T-helper 9 cell (primary cell): ENCODE measurements around the gene MIEF2.

ENCODE experiments used
- DNase-seq: peaks from one replicate; pipeline ENCODE4 v3.0.0-alpha.2; 2020

MIEF2 gene

GRCh38 chr17:18235743-18236256 is 24.7 kb upstream of the MIEF2 start:
- no peak for DNase-seq

GRCh38 chr17:18236494-18236893 is 24.0 kb upstream of the MIEF2 start:
- DNase-seq: no peak

DNA sequence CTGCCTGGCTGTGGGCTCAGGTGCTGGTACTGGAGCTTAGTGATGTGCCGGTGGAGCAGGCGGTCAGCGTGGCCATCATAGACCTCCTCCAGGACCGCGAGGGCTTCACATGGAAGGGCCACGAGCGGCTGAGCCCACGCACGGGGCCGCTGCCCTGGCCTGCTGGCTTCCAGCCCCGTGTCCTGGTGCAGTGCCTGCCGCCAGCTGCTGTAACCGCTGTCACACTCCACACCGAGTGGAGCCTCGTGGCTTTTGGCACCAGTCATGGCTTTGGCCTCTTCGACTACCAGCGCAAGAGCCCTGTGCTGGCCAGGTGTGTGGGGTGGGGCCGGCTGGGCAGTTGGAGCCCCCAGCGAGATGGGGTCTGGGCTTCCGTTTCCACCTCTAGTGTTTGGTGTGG is 23.0 kb upstream of the MIEF2 start:
- DNase-seq: no peak

DNA sequence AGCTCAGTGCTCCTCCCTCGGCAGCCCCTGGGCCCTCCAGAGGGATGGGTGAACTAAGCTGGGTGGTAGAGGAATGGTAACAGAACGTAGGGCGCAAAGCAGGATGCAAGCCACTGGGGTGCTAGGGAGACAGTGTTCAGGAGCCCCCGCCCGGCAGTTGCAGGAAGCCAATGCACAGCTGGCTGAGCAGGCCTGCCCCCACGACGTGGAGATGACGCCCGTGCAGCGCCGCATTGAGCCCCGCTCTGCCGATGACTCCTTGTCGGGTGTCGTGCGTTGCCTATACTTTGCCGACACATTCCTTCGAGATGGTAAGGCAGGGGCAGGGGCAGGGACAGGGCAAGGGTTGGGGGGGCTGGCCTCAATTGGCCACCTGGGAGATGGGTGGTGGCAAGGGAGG is 22.2 kb upstream of the MIEF2 start:
- DNase-seq: no peak

- DNase-seq: no peak
Observed at GRCh38 chr17:18240449-18240848, 20.0 kb upstream of the MIEF2 start.

DNA sequence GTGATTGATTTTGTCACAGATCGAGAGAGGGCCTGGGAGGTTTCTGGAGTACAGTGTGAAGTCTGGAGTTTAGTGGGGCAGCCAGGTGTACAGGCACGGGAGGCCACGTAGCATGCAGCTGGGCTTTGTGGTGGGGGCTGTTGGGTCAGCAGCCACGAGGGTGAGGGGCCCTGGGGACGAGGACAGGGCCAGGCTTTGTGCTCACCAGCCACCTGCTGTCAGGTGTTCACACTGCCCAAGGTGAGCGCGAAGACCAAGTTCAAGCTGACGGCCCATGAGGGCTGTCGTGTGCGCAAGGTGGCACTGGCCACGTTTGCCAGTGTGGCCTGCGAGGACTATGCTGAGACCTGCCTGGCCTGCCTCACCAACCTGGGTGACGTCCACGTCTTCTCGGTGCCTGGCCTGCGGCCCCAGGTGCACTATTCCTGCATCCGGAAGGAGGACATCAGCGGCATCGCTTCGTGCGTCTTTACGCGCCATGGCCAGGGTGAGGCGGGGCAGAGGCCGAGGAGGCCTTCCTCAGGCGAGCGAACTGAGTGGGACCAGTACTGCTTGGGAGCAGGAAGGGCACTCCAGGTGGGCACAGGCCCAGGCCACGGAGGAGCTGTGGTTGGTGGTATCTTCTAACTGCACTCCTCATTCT is 19.1 kb upstream of the MIEF2 start:
- DNase-seq: no peak

GRCh38 chr17:18245038-18245776 is 15.3 kb upstream of the MIEF2 start:
- DNase-seq: no peak

- DNase-seq: no peak
Observed at GRCh38 chr17:18246109-18246725, 14.2 kb upstream of the MIEF2 start.

DNA sequence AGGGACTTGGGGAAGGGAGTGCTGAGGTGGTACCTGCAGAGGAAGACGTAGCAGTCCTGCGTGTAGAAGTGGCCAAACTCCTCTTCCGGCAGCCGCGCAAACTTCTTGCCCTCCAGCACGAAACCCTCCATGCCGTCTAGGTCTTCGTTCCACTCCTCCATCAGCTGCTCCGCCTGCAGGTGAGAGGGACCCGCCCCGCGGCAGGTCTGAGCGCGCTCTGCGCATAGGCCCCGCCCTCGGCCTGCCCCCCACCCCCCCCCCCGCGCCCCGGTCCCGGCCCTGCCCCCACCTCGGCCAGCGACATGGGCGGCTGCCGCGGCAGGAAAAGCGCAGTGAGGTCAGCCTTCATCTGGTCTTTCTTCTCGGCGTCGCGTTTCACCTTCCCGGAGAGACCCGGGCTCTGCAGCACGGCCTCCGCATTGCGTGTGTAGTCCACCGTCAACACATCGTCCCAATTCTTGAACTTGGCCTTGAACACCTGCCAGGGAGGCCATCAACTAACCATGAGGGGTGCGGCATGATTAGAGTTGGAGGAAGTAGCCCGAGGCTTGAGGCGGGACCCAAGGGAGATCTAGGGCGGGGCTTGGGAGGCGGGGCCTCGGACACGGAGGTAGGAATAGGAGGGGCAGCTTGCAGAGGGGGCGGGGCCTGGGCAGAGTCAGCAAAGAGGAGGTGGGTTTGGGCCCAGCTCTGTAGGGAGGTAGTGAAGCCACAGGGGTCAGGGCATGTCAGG is 13.4 kb upstream of the MIEF2 start:
- DNase-seq: no peak

- DNase-seq: no peak
Observed at GRCh38 chr17:18247613-18248001, 12.9 kb upstream of the MIEF2 start.

- peak; percentile 50 for DNase-seq
Observed at GRCh38 chr17:18248300-18248731, 12.1 kb upstream of the MIEF2 start.

DNA sequence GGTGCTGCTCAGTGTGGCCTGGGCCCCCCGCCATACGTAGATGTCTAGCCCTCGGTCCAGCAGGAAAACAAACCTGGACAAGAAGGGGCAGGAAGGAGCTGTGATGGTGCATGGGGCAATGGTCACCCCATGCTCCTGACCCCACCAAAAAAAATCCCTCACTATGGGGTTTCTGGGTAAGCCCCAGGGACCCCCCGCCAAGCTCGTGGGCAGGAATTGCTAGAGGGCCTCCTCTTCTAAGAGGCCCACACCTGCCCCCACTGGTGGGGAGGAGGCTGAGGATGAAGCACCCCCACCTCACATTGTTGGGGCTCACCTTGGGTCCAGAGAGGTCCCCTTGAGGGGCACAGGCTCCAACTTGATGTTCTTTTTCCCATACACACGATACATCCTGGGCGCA is 11.7 kb upstream of the MIEF2 start:
- no peak for DNase-seq

- DNase-seq: no peak
Observed at GRCh38 chr17:18250259-18250658, 10.2 kb upstream of the MIEF2 start.

GRCh38 chr17:18250708-18251107 is 9.8 kb upstream of the MIEF2 start:
- DNase-seq: no peak

- no peak for DNase-seq
Observed at GRCh38 chr17:18251204-18251603, 9.3 kb upstream of the MIEF2 start.

DNA sequence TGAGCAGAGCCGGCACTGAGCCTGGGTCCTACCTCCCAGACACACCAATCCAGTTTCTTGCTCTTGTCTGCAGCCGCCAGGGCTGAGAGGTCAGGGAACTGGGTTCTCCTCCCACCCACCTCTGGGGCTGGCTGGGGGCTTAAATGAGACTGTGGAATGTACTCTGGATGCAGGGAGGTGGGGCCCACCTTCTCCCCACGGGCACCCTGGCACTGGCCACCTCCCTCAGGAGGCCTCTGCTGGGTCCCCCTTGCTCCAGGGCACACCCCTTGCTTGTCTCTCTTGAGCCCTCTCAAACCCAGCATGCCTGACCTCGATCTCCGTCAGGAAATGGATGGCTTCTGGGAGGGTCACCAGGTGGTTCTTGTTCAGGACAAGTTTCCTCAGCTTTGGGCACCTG is 8.3 kb upstream of the MIEF2 start:
- DNase-seq: no peak

DNA sequence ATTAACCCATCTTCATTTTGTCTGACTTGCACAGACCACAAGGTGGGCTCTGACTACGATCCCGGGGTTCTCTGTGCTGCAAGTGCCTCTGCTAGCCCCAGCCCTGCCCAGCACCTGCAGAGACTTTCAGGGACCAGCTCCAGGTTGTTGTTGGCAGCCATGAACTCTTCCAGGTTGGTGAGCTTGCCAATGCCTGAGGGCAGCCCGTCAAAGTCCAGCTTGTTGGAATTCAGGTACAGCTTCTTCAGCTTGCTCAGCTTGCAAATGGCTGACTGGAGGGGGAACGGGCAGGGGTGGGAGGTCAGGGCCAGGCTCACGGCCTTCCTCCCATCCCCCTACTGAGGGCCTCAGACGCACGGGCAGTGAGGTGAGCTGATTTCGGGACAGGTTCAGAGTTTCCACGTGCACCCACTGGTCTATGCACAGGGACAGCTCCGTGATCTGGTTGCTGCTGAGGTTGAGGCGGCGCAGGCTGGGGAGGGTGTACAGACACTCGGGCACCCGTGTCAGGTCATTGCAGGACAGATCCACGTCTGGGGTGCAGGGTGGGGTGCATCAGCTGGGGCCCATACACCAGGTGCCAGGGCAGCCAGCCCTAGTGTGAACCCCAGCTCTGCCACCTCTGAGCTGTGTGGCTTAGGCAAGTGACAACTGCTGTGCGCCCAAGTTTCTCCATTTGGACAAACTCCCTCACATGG is 7.1 kb upstream of the MIEF2 start:
- DNase-seq: no peak

DNA sequence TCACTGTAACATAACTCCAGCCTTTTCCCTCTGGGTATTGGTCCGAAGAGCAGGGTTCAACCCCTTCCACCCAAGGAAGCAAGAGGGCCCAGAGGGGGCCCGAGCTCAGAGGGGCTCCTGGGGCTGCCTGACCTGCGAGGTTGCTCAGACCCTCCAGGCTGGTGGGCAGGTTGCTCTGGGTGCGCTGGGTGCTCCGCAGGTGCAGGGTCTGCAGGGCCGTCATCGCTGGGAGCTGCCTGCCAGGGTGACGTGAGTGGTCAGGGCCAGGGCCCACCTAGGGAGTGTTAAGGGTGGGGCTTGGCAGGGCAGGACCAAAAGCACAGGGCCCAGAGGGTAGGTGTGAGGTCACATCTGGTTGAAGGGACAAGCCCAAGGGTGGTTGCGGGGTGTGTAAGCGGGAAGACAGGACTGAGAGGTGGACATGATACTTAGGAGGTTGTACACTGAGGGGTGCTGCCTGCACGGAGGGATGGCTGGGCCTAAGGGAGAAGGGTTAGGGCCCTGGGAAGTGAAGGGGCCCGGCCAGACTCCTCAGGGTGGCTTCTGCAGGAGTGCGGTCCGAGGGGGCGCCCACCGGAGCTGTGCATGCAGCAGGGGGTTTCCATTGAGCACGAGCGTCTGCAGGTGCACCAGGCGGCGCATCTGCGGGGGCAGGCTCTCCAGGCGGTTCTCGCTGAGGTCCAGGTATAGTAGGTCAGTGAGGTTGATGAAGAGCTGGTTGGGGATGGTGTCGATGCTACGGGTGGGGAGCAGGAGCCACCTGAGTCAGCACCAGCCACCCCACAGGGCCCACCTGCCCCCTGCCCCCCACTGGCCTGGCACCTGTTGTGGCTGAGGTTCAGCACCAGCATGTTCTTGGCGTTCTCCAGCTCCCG is 6.3 kb upstream of the MIEF2 start:
- no peak for DNase-seq

- no peak for DNase-seq
Observed at GRCh38 chr17:18254888-18255649, 5.4 kb upstream of the MIEF2 start.

GRCh38 chr17:18256351-18256750 is 4.1 kb upstream of the MIEF2 start:
- DNase-seq: no peak

DNA sequence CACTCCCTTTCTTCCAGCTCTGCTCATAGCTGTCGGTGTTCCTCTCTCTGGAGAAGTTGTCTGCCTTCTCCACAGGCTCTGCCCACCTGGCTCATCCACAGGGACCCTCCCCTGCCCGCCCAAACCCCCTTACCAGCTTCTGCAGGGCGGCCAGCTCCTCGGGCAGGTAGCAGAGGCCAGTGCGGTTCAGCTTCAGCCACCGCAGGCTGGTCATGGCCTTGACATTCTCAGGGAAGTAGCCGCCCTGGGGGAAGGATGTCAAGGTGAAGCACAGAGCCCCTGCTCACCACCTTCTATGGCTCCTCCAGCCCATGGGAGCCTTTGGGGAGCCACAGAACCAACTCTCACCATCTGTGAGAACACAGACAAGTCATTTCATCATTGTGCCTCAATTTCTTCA is 3.7 kb upstream of the MIEF2 start:
- no peak for DNase-seq
